ENCODE measurements around the gene PLA2G6. TPM values are rescaled to one million over a fixed set of nuclear protein-coding genes. Genes with fewer than 3 reads are reported as not detected.

PLA2G6 gene
- total and polyA plus RNA-seq, 12 donors = 6.9 to 324 (median 72.6) TPM

GRCh38 chr22:38082986-38083710 lies 98.5 kb downstream of the PLA2G6 start:
- intact Hi-C loops (cut with DNase I) = no loop called here
- 73 to 77% (median 76%) methylated on average over 22 to 24 of the region's 24 CpGs for WGBS, 4 donors
- Histone ChIP-seq H3K9me3 (replicated peaks in 1 of 3) (no peaks in the 10 kb centered on the region), H3K4me3 (no peak overlapping the region), H3K27ac (no peak overlapping the region), H3K36me3 (replicated peaks in 1 of 2) (no peaks in the 10 kb centered on the region), H3K27me3 (peaks cover 16% of the 10 kb centered on the region), H3K4me1 (replicated peaks in 1 of 2) (peaks cover 15 to 19% of the 10 kb centered on the region in 2 donors)
- DNase-seq = no peak
- no peak for TF ChIP-seq CTCF (IDR thresholded peaks at IDR 0.05)
- no peak for TF ChIP-seq POLR2A (IDR thresholded peaks at IDR 0.05)

GRCh38 chr22:38081941-38082828 lies 99.4 kb downstream of the PLA2G6 start:
- DNase-seq = no peak
- Histone ChIP-seq H3K36me3 (replicated peaks in 1 of 2) (no peaks in the 10 kb centered on the region), H3K9me3 (replicated peaks in 1 of 3) (no peaks in the 10 kb centered on the region), H3K4me1 (replicated peaks in 1 of 2) (peaks cover 15 to 19% of the 10 kb centered on the region in 2 donors), H3K4me3 (peak overlapping the region in 1 of 4 donors; percentile 52), H3K27ac (no peak overlapping the region), H3K27me3 (peaks cover 16% of the 10 kb centered on the region)
- no peak for TF ChIP-seq POLR2A (IDR thresholded peaks at IDR 0.05)
- intact Hi-C loops (cut with DNase I) = no loop called here
- 12 to 28% (median 17%) methylated on average over 9 to 52 of the region's 52 CpGs for WGBS, 4 donors

- no peak for DNase-seq
- intact Hi-C loops (cut with DNase I) = no loop called here
- WGBS, 4 donors = 5 to 14% (median 10%) methylated on average over 4 to 17 of the region's 17 CpGs; no CpG with 5 or more reads in 1 of the 4 donors
- Histone ChIP-seq H3K9me3 (replicated peaks in 1 of 3) (no peaks in the 10 kb centered on the region), H3K27ac (no peak overlapping the region), H3K36me3 (replicated peaks in 1 of 2) (no peaks in the 10 kb centered on the region), H3K27me3 (peaks cover 16% of the 10 kb centered on the region), H3K4me3 (peak overlapping the region in 1 of 4 donors; percentile 52), H3K4me1 (replicated peaks in 1 of 2) (peaks cover 15 to 19% of the 10 kb centered on the region in 2 donors)
- no peak for TF ChIP-seq CTCF (IDR thresholded peaks at IDR 0.05)
- TF ChIP-seq POLR2A (IDR thresholded peaks at IDR 0.05) = no peak
Measured at GRCh38 chr22:38081636-38081940, 100.0 kb downstream of the PLA2G6 start.

- Histone ChIP-seq H3K27me3 (peaks cover 16% of the 10 kb centered on the region), H3K36me3 (replicated peaks in 1 of 2) (no peaks in the 10 kb centered on the region), H3K9me3 (replicated peaks in 1 of 3) (no peaks in the 10 kb centered on the region), H3K4me3 (peak overlapping the region in 1 of 4 donors; percentile 52), H3K4me1 (replicated peaks in 1 of 2) (peaks cover 15 to 19% of the 10 kb centered on the region in 2 donors), H3K27ac (no peak overlapping the region)
- TF ChIP-seq CTCF (IDR thresholded peaks at IDR 0.05) = peak in 1 of 6 experiments; percentile 12
- TF ChIP-seq POLR2A (IDR thresholded peaks at IDR 0.05) = no peak
- intact Hi-C loops (cut with DNase I) = no loop called here
- 3 to 20% (median 10%) methylated on average over 4 to 110 of the region's 110 CpGs for WGBS, 4 donors
- peak in 2 of 7 donors; percentile 39 to 41 for DNase-seq
Measured at GRCh38 chr22:38080850-38081635, 100.6 kb downstream of the PLA2G6 start.

All from adrenal gland (tissue), 12 donors.